ENCODE measurements around the gene HSP90B1. TPM values are rescaled to one million over a fixed set of nuclear protein-coding genes. Genes with fewer than 3 reads are reported as not detected.

HSP90B1 gene
- total RNA-seq, 4 donors from 2014 or later: 206 to 319 (median 209) TPM

- Histone ChIP-seq H3K36me3 (peaks cover 0 to 21% (median 0%) of the 10 kb centered on the region in 3 donors), H3K27me3 (no peaks in the 10 kb centered on the region), H3K27ac (peak overlapping the region; percentile 91 to 96 (median 93)), H3K9me3 (no peaks in the 10 kb centered on the region), H3K4me1 (peaks cover 5 to 50% (median 22%) of the 10 kb centered on the region in 3 donors), H3K4me3 (peak overlapping the region; percentile 52 to 87 (median 68))
- TF ChIP-seq POLR2A (IDR thresholded peaks at IDR 0.05): peak in 2 of 4 donors; percentile 47 to 63
- TF ChIP-seq, protein P1, sequence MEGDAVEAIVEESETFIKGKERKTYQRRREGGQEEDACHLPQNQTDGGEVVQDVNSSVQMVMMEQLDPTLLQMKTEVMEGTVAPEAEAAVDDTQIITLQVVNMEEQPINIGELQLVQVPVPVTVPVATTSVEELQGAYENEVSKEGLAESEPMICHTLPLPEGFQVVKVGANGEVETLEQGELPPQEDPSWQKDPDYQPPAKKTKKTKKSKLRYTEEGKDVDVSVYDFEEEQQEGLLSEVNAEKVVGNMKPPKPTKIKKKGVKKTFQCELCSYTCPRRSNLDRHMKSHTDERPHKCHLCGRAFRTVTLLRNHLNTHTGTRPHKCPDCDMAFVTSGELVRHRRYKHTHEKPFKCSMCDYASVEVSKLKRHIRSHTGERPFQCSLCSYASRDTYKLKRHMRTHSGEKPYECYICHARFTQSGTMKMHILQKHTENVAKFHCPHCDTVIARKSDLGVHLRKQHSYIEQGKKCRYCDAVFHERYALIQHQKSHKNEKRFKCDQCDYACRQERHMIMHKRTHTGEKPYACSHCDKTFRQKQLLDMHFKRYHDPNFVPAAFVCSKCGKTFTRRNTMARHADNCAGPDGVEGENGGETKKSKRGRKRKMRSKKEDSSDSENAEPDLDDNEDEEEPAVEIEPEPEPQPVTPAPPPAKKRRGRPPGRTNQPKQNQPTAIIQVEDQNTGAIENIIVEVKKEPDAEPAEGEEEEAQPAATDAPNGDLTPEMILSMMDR (IDR thresholded peaks at IDR 0.05): no peak
- intact Hi-C loops (cut with DNase I): no loop called here
- 0 to 3% methylated on average over 8 to 24 of the region's 37 CpGs for WGBS, 2 donors
- DNase-seq: peak; percentile 55
Measured at GRCh38 chr12:103929046-103929783, 995 bp upstream of the HSP90B1 start.

GRCh38 chr12:103929784-103930033 is 501 bp upstream of the HSP90B1 start:
- intact Hi-C loops (cut with DNase I): no loop called here
- Histone ChIP-seq H3K4me3 (peak overlapping the region; percentile 52 to 87 (median 68)), H3K36me3 (peaks cover 0 to 26% (median 0%) of the 10 kb centered on the region in 3 donors), H3K27ac (peak overlapping the region; percentile 91 to 96 (median 93)), H3K4me1 (peaks cover 5 to 55% (median 22%) of the 10 kb centered on the region in 3 donors), H3K9me3 (no peaks in the 10 kb centered on the region), H3K27me3 (no peaks in the 10 kb centered on the region)
- peak; percentile 84 for DNase-seq
- 0% methylated on average over 6 to 12 of the region's 18 CpGs for WGBS, 2 donors
- no peak for TF ChIP-seq POLR2A (IDR thresholded peaks at IDR 0.05)
- TF ChIP-seq, protein P1 (IDR thresholded peaks at IDR 0.05): no peak

GRCh38 chr12:103930787-103931735 is 851 bp downstream of the HSP90B1 start:
- Histone ChIP-seq H3K4me1 (peaks cover 5 to 69% (median 22%) of the 10 kb centered on the region in 3 donors), H3K4me3 (peak overlapping the region; percentile 62 to 87 (median 80)), H3K27me3 (no peaks in the 10 kb centered on the region), H3K27ac (peak overlapping the region; percentile 86 to 96 (median 94)), H3K9me3 (no peaks in the 10 kb centered on the region), H3K36me3 (peaks cover 0 to 40% (median 0%) of the 10 kb centered on the region in 3 donors)
- no peak for DNase-seq
- 0 to 1% methylated on average over 34 to 35 of the region's 37 CpGs for WGBS, 2 donors
- no peak for TF ChIP-seq POLR2A (IDR thresholded peaks at IDR 0.05)
- TF ChIP-seq, protein P1 (IDR thresholded peaks at IDR 0.05): no peak
- intact Hi-C loops (cut with DNase I): no loop called here

DNA sequence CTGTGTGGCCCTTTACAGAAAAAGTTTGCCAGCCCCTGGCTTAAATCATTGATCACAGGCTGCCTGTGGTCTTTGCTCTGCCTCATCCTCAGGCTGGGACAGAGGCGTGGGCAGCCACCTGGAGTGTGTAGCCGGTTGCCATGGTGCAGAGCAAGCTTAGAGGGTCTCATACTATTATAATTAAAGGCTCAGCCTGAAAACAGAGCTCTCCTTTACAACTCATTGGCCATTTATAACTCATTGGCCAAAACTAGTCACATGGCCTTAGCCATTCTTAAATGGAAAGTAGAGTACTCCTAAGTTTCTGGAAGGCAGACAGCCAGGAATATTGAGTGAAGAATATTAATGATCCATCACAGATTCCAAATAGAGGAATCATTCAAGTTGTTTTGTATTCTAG is 3.0 kb downstream of the HSP90B1 start:
- H3K9me3 ChIP-seq: no peaks in the 10 kb centered on the region
- peaks cover 5 to 66% (median 22%) of the 10 kb centered on the region in 3 donors for H3K4me1 ChIP-seq
- no peak for DNase-seq
- intact Hi-C loops (cut with DNase I): no loop called here
- H3K27me3 ChIP-seq: no peaks in the 10 kb centered on the region
- TF ChIP-seq, protein P1 (IDR thresholded peaks at IDR 0.05): no peak
- no peak for TF ChIP-seq POLR2A (IDR thresholded peaks at IDR 0.05)
- peaks cover 7 to 61% (median 15%) of the 10 kb centered on the region in 3 donors for H3K36me3 ChIP-seq
- 80% methylated on average over 2 of the region's 2 CpGs; no CpG with 5 or more reads in 1 of the 2 donors for WGBS, 2 donors
- no peak overlapping the region for H3K27ac ChIP-seq
- peak overlapping the region in 1 of 4 donors; percentile 87 for H3K4me3 ChIP-seq
